ENCODE measurements around the gene CHST11.

DNA sequence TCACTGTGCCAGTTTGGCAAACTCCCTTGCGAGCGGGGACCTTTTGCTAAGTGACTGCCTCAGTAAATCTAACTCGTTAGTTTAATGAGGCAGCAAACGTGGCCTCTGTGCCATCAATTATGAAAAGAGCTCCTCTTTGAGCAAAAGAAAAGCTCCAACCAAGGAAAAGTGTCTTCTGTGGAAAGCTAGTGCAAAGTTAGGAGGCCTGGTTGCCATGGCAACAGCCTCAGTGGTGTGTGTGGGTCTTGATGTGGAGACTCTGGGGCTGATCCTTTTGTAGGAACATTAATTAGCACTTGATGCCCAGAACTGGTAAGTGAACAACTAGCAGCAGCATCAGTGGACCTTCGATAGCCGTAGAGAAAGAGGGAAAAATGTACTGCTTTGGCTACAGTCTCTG, 145.7 kb downstream of the CHST11 start:
- no peak for TF ChIP-seq TAF1 (conservative IDR thresholded peaks at IDR 0.05)
- TF ChIP-seq CTCF (IDR thresholded peaks at IDR 0.05; ENCODE audit: low read depth, low read length, missing input control): no peak
- no peak for TF ChIP-seq SP1 (IDR thresholded peaks at IDR 0.05)
- no peak for TF ChIP-seq GABPA (IDR thresholded peaks at IDR 0.05 in 1 of 2, conservative IDR thresholded peaks at IDR 0.05 in 1 of 2)
- TF ChIP-seq ATF3 (IDR thresholded peaks at IDR 0.05): no peak
- TF ChIP-seq, protein P1, sequence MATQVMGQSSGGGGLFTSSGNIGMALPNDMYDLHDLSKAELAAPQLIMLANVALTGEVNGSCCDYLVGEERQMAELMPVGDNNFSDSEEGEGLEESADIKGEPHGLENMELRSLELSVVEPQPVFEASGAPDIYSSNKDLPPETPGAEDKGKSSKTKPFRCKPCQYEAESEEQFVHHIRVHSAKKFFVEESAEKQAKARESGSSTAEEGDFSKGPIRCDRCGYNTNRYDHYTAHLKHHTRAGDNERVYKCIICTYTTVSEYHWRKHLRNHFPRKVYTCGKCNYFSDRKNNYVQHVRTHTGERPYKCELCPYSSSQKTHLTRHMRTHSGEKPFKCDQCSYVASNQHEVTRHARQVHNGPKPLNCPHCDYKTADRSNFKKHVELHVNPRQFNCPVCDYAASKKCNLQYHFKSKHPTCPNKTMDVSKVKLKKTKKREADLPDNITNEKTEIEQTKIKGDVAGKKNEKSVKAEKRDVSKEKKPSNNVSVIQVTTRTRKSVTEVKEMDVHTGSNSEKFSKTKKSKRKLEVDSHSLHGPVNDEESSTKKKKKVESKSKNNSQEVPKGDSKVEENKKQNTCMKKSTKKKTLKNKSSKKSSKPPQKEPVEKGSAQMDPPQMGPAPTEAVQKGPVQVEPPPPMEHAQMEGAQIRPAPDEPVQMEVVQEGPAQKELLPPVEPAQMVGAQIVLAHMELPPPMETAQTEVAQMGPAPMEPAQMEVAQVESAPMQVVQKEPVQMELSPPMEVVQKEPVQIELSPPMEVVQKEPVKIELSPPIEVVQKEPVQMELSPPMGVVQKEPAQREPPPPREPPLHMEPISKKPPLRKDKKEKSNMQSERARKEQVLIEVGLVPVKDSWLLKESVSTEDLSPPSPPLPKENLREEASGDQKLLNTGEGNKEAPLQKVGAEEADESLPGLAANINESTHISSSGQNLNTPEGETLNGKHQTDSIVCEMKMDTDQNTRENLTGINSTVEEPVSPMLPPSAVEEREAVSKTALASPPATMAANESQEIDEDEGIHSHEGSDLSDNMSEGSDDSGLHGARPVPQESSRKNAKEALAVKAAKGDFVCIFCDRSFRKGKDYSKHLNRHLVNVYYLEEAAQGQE (IDR thresholded peaks at IDR 0.05): no peak
- TF ChIP-seq, protein P2, sequence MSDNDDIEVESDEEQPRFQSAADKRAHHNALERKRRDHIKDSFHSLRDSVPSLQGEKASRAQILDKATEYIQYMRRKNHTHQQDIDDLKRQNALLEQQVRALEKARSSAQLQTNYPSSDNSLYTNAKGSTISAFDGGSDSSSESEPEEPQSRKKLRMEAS (IDR thresholded peaks at IDR 0.05): no peak
- no peak for TF ChIP-seq HNF4G (IDR thresholded peaks at IDR 0.05)
- TF ChIP-seq RAD21 (IDR thresholded peaks at IDR 0.05): no peak
- no peak for TF ChIP-seq JUND (IDR thresholded peaks at IDR 0.05)
- no peak for TF ChIP-seq YY1 (IDR thresholded peaks at IDR 0.05)
- TF ChIP-seq, protein P3, sequence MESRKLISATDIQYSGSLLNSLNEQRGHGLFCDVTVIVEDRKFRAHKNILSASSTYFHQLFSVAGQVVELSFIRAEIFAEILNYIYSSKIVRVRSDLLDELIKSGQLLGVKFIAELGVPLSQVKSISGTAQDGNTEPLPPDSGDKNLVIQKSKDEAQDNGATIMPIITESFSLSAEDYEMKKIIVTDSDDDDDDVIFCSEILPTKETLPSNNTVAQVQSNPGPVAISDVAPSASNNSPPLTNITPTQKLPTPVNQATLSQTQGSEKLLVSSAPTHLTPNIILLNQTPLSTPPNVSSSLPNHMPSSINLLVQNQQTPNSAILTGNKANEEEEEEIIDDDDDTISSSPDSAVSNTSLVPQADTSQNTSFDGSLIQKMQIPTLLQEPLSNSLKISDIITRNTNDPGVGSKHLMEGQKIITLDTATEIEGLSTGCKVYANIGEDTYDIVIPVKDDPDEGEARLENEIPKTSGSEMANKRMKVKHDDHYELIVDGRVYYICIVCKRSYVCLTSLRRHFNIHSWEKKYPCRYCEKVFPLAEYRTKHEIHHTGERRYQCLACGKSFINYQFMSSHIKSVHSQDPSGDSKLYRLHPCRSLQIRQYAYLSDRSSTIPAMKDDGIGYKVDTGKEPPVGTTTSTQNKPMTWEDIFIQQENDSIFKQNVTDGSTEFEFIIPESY (IDR thresholded peaks at IDR 0.05): no peak
- no peak for TF ChIP-seq EGR1 (IDR thresholded peaks at IDR 0.05; ENCODE audit: low read depth in 2 of 2)
- no peak for TF ChIP-seq HNF4A (conservative IDR thresholded peaks at IDR 0.05)

Measured in liver (tissue), 3 donors.